ENCODE data around the gene EHBP1L1. TPM values are rescaled to one million over a fixed set of nuclear protein-coding genes. Genes with fewer than 3 reads are reported as not detected.

The EHBP1L1 gene
- total and polyA plus RNA-seq, 2 of the 13 experiments (the other 11 are each of a cell fraction or from before 2014, with no cell fraction given), result 8.3 to 10.6 TPM

DNA sequence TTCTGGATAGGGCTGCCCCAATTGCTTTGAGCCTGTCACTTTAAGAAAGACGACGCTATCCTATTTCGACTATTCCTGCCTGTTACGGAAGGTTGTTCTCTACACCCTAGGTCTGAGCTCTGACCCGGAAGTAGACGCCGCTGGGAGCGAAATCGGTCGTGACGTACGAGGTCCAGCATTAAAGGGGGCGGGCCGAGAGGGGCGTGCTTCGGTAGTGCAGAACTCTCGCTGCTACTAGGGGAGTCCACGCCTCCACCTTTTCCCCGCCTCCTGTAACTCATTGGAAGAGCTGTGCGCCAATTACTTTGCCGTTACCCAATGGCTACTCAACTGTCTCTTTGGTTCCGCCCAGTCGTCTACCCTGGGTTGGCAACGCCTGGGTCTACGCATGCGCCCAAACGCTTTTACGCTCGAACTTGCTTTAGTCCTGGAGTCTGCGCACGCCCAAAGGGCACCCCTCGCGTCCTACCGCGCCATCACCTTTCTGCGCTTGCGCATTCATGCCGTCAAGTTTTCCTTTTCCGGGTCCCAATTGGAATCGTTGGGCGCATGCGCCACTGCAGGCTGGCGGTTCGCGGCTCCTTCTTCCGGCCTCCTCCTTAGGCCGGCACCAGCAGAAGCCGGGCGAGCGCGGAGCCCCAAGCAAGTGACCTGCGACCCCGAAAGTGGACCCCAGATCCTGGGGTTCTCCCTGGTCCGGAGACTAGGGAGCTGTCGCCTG is 39.5 kb downstream of the EHBP1L1 start, which contains the start of gene PCNX3 (continued):
- TF ChIP-seq, protein P1, sequence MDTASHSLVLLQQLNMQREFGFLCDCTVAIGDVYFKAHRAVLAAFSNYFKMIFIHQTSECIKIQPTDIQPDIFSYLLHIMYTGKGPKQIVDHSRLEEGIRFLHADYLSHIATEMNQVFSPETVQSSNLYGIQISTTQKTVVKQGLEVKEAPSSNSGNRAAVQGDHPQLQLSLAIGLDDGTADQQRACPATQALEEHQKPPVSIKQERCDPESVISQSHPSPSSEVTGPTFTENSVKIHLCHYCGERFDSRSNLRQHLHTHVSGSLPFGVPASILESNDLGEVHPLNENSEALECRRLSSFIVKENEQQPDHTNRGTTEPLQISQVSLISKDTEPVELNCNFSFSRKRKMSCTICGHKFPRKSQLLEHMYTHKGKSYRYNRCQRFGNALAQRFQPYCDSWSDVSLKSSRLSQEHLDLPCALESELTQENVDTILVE (CRISPR knock-in tag; IDR thresholded peaks at IDR 0.05), result peak; percentile 95
- TF ChIP-seq KDM5A (IDR thresholded peaks at IDR 0.05; ENCODE audit: borderline replicate concordance, low read length) (peak; percentile 36; the same call in 1 of the 2 replicates), ZNF709 (CRISPR knock-in tag; IDR thresholded peaks at IDR 0.05) (no peak), ZBTB21 (CRISPR knock-in tag; IDR thresholded peaks at IDR 0.05) (peak; percentile 96), FOXK1 (CRISPR knock-in tag; IDR thresholded peaks at IDR 0.05; ENCODE audit: borderline replicate concordance, low read depth) (peak; percentile 89; the same call in 1 of the 2 replicates), ZNF292 (CRISPR knock-in tag; IDR thresholded peaks at IDR 0.05; ENCODE audit: borderline replicate concordance, low read depth) (no peak), HDAC6 (IDR thresholded peaks at IDR 0.05; ENCODE audit: low read depth, low read length) (no peak), ZNF777 (CRISPR knock-in tag; IDR thresholded peaks at IDR 0.05) (no peak), GABPB1 (CRISPR knock-in tag; IDR thresholded peaks at IDR 0.05) (peak; percentile 95), ZFP41 (CRISPR knock-in tag; IDR thresholded peaks at IDR 0.05; ENCODE audit: borderline replicate concordance) (no peak), MED13 (CRISPR knock-in tag; IDR thresholded peaks at IDR 0.05) (no peak), ZNF761 (CRISPR knock-in tag; conservative IDR thresholded peaks at IDR 0.05) (no peak), RBM22 (optimal IDR thresholded peaks at IDR 0.05; ENCODE audit: low read length) (peak; percentile 44), RFX3 (CRISPR knock-in tag; IDR thresholded peaks at IDR 0.05) (no peak), NR2F1 (CRISPR knock-in tag; IDR thresholded peaks at IDR 0.05) (no peak), ZNF790 (CRISPR knock-in tag; IDR thresholded peaks at IDR 0.05; ENCODE audit: borderline replicate concordance) (no peak), ZNF569 (CRISPR knock-in tag; IDR thresholded peaks at IDR 0.05; ENCODE audit: borderline replicate concordance) (no peak), SRY (CRISPR knock-in tag; IDR thresholded peaks at IDR 0.05) (no peak; the same call in 1 of the 2 replicates), ZNF343 (CRISPR knock-in tag; IDR thresholded peaks at IDR 0.05) (no peak), NONO (IDR thresholded peaks at IDR 0.05) (no peak), NONO (CRISPR knock-in tag; conservative IDR thresholded peaks at IDR 0.05) (no peak), ZNF644 (CRISPR knock-in tag; IDR thresholded peaks at IDR 0.05; ENCODE audit: low read depth) (no peak), ZC3H13 (CRISPR knock-in tag; IDR thresholded peaks at IDR 0.05) (peak; percentile 76; the same call in 1 of the 2 replicates), NFKBIZ (CRISPR knock-in tag; IDR thresholded peaks at IDR 0.05) (no peak), ZKSCAN5 (CRISPR knock-in tag; IDR thresholded peaks at IDR 0.05) (no peak), ZNF354B (CRISPR knock-in tag; IDR thresholded peaks at IDR 0.05) (no peak), ELF3 (CRISPR knock-in tag; IDR thresholded peaks at IDR 0.05) (peak; percentile 77), ZFP1 (CRISPR knock-in tag; IDR thresholded peaks at IDR 0.05) (no peak)
- TF ChIP-seq, protein P2, sequence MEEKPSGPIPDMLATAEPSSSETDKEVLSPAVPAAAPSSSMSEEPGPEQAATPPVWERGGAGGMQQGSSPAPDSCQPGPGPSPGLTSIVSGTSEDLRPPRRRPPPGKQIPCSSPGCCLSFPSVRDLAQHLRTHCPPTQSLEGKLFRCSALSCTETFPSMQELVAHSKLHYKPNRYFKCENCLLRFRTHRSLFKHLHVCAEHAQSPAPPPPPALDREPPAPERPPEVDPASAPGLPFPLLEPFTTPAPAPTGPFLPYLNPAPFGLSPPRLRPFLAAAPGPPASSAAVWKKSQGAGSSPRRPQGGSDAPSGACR (CRISPR knock-in tag; IDR thresholded peaks at IDR 0.05), result no peak; the same call in 1 of the 2 replicates
- TF ChIP-seq, protein P3, sequence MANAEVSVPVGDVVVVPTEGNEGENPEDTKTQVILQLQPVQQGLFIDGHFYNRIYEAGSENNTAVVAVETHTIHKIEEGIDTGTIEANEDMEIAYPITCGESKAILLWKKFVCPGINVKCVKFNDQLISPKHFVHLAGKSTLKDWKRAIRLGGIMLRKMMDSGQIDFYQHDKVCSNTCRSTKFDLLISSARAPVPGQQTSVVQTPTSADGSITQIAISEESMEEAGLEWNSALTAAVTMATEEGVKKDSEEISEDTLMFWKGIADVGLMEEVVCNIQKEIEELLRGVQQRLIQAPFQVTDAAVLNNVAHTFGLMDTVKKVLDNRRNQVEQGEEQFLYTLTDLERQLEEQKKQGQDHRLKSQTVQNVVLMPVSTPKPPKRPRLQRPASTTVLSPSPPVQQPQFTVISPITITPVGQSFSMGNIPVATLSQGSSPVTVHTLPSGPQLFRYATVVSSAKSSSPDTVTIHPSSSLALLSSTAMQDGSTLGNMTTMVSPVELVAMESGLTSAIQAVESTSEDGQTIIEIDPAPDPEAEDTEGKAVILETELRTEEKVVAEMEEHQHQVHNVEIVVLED (CRISPR knock-in tag; IDR thresholded peaks at IDR 0.05; ENCODE audit: borderline replicate concordance), result peak; percentile 90

Data from HepG2 (cell line).